ENCODE results near the gene SPIN2A.
"Not testable (repeated sequence)": the region's sequence is repeated elsewhere in the genome, so short reads cannot be mapped to it uniquely, and the experiment has no call there.

The SPIN2A gene

DNA sequence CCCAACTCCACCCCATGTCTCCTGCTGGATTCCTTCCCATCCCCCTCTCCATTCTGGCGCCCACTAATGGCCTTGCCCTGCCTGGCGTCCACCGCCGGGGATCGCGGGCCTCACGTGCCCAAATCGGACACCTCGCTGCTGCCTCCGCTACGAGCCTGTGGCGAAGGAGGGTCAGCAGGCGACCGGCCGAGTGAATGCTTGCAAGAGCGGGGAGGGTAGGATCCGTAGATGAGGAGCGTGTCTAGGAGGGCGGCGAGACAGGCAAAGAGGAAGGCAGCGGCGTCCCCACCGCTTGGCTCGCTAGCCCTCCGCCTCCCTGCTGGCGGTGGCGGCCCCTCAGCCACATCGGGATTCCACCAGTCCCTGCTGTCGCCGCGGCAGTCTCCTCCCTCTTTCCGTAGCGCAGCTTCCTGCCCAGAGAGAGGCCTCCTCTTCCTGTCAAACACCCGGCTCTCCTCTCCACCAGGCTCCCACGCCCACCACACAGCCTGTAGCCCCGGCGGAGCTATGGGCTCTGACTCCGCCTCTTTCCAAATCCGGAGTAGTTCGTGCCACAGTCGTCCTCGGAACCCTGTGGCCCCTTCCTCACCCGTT, 15.9 kb downstream of the SPIN2A start, which contains the start of gene SPIN2B:
Gene SPIN2B, minus strand, starts transcription at position 387 of the 594 bp plus-strand sequence.
- Mint-ChIP-seq H3K9me3 (no peaks in the 10 kb centered on the region), H3K4me3 (peak within 1 kb of the TSS; percentile 83), H3K27ac (peak within 1 kb of the TSS; percentile 91), H3K36me3 (peaks cover 6% of the 10 kb centered on the region), H3K4me1 (peaks cover 13% of the 10 kb centered on the region)
- ATAC-seq (peak; percentile 100), DNase-seq (ENCODE audit: low spot score in 2 of 2) (peak; percentile 43 to 82)

GRCh38 chrX:57120619-57121161, 16.5 kb downstream of the SPIN2A start:
- DNase-seq (ENCODE audit: low spot score in 2 of 2); ATAC-seq; H3K9me3 Mint-ChIP-seq; H3K36me3 Mint-ChIP-seq: not testable (repeated sequence)
- Mint-ChIP-seq H3K4me1 (peaks cover 13% of the 10 kb centered on the region), H3K4me3 (peak overlapping the region; percentile 83), H3K27ac (peak overlapping the region; percentile 91)

DNA sequence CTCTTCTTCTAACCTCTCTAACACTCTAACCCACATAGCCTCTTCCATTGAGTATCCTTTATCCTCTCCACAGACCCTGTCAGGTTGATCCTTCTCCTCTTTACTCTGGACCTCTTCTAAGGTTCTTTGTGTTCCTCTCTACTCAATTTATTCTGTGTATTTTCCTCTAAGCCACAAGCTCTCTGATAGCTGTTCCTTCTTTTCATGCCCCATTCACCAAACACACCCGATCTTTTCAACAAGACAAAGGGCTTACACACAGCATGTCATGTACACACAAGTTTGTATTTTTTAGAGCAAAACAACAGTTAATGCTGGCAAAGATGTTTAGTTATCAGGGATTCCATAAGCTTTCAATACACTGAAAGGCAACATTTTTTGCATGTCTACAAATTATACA, 17.8 kb downstream of the SPIN2A start:
- peak overlapping the region; percentile 29 for H3K27ac Mint-ChIP-seq
- ATAC-seq, result no peak
- H3K4me1 Mint-ChIP-seq, result peaks cover 9% of the 10 kb centered on the region
- peaks cover 6% of the 10 kb centered on the region for H3K36me3 Mint-ChIP-seq
- no peak for DNase-seq (ENCODE audit: low spot score in 2 of 2)
- H3K4me3 Mint-ChIP-seq, result no peak overlapping the region
- no peaks in the 10 kb centered on the region for H3K9me3 Mint-ChIP-seq

- ATAC-seq; DNase-seq (ENCODE audit: low spot score in 2 of 2); H3K4me1 Mint-ChIP-seq: not testable (repeated sequence)
These were observed 19.6 kb downstream of the SPIN2A start for GRCh38 chrX:57117566-57117965.

GRCh38 chrX:57104921-57105398, 32.2 kb downstream of the SPIN2A start:
- H3K36me3 Mint-ChIP-seq, result no peaks in the 10 kb centered on the region
- ATAC-seq, result no peak
- no peaks in the 10 kb centered on the region for H3K9me3 Mint-ChIP-seq
- H3K4me1 Mint-ChIP-seq, result peaks cover 6% of the 10 kb centered on the region
- no peak for DNase-seq (ENCODE audit: low spot score in 2 of 2)
- no peak overlapping the region for H3K4me3 Mint-ChIP-seq
- H3K27ac Mint-ChIP-seq, result no peak overlapping the region

More at GRCh38 chrX:57117566-57117965, 19.6 kb downstream of the SPIN2A start:
- not testable (repeated sequence) for H3K4me3 Mint-ChIP-seq, H3K9me3 Mint-ChIP-seq, H3K36me3 Mint-ChIP-seq, H3K27ac Mint-ChIP-seq

DNA sequence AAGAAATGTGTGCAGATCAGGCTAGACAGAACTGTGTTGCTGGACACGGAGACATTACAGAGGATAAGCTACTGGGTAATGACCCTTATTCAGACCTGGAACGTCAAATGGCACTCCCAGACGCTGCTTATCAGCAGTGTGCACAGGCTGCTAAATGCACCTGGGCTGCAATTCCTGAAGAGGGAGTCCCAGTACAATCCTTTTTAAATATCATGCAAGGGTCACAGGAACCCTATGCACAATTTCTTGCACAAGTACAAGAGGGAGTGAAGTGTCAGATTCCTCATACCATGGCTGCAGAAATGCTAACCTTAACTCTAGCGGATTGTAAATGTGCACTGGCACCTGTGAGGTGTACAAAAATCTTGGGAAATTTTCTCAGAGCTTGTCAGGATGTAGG, 32.8 kb downstream of the SPIN2A start:
- DNase-seq (ENCODE audit: low spot score in 2 of 2), result no peak
- no peaks in the 10 kb centered on the region for H3K9me3 Mint-ChIP-seq
- H3K4me1 Mint-ChIP-seq, result peaks cover 6% of the 10 kb centered on the region
- no peak for ATAC-seq
- H3K27ac Mint-ChIP-seq, result no peak overlapping the region
- H3K36me3 Mint-ChIP-seq, result no peaks in the 10 kb centered on the region
- no peak overlapping the region for H3K4me3 Mint-ChIP-seq

DNA sequence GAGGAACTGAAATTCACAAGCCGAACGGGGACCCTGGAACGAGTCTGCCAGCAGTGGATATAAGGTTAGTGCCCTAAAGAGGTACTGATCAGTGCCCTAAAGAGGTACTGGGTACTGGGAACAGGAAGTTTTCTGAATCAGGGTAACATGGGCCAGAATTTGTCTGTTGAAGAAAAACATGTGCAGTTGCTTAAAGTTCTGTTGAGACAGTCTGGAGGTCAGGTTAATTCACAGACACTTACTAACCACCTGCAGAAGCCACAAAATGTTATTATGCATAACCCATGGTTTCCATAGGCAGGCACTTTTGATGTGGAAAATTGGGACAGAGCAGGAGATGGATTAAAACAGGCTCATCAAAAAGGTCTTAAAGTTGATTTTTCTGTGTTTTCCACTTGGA, 33.7 kb downstream of the SPIN2A start:
- Mint-ChIP-seq H3K27ac (no peak overlapping the region), H3K36me3 (no peaks in the 10 kb centered on the region), H3K9me3 (peaks cover 1% of the 10 kb centered on the region), H3K4me3 (no peak overlapping the region), H3K4me1 (peaks cover 6% of the 10 kb centered on the region)
- DNase-seq (ENCODE audit: low spot score in 2 of 2) (no peak), ATAC-seq (no peak)

DNA sequence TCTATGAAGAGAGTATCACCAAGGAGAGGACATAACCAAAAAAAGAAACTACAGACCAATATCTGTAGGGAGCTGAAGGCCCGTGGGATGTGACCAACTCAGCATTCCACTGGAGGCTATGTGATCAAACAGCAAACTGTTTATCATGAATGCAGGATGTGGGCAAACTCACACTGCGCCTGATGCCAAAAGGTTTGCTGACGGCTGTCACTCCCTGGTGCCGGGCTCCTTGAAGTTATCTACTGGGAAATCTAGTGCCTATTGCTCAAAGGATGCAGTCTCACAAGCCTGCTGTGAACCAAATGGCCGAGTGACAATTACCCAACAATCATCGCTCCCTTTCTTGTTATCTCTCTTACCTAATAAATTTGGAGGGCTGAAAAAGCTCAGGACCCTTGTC, 34.3 kb downstream of the SPIN2A start:
- H3K4me3 Mint-ChIP-seq; H3K27ac Mint-ChIP-seq; DNase-seq (ENCODE audit: low spot score in 2 of 2); ATAC-seq; H3K36me3 Mint-ChIP-seq; H3K9me3 Mint-ChIP-seq; H3K4me1 Mint-ChIP-seq: not testable (repeated sequence)

All from stimulated activated effector memory CD8-positive, alpha-beta T cell treated with anti-CD3 and anti-CD28 coated beads, Interleukin-12 subunit alpha, Interleukin-12 subunit beta, amount 100 ng/mL, for 72 hours (primary cell).